ENCODE results near the gene MOB3B.

Gene MOB3B

GRCh38 chr9:27384262-27385014 lies 145.2 kb downstream of the MOB3B start:
- TF ChIP-seq FOXP2 (optimal IDR thresholded peaks at IDR 0.05; ENCODE audit: borderline replicate concordance, extremely low read depth, extremely low read length, insufficient read depth) (no peak), REST (IDR thresholded peaks at IDR 0.05; ENCODE audit: insufficient read depth in 1 of 2, low read depth in 2 of 2, low read length in 2 of 2) (no peak), SIN3A (IDR thresholded peaks at IDR 0.05; ENCODE audit: borderline replicate concordance, insufficient read depth, low read length) (no peak), POLR2AphosphoS5 (IDR thresholded peaks at IDR 0.05; ENCODE audit: low read depth, low read length) (no peak), TAF1 (IDR thresholded peaks at IDR 0.05; ENCODE audit: borderline replicate concordance, insufficient read depth, low read length) (no peak)

GRCh38 chr9:27383524-27383923 lies 146.1 kb downstream of the MOB3B start:
- no peak for TF ChIP-seq TAF1 (IDR thresholded peaks at IDR 0.05; ENCODE audit: borderline replicate concordance, insufficient read depth, low read length)
- TF ChIP-seq FOXP2 (optimal IDR thresholded peaks at IDR 0.05; ENCODE audit: borderline replicate concordance, extremely low read depth, extremely low read length, insufficient read depth) = no peak
- TF ChIP-seq POLR2AphosphoS5 (IDR thresholded peaks at IDR 0.05; ENCODE audit: low read depth, low read length) = no peak

DNA sequence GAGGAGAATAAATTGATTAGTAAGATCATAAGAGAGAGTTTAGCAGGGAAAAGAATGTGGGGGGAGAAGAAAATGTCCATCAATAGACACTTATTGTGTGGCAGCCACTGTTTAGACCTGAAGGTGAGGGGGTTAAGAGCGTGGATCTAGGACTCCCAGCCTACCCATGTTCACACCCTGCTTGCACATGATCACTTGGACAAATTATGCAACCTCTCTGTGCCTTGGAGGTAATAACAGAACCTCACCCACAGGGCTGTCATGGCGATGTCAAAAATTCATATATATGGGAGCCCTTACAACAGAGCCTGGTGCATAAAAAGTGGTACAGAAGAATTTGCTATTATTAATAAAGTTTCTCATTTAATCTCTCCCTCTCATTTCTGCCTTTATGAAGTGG lies 146.6 kb downstream of the MOB3B start:
- no peak for TF ChIP-seq TAF1 (IDR thresholded peaks at IDR 0.05; ENCODE audit: borderline replicate concordance, insufficient read depth, low read length)
- TF ChIP-seq POLR2AphosphoS5 (IDR thresholded peaks at IDR 0.05; ENCODE audit: low read depth, low read length) = no peak
- no peak for TF ChIP-seq SIN3A (IDR thresholded peaks at IDR 0.05; ENCODE audit: borderline replicate concordance, insufficient read depth, low read length)
- TF ChIP-seq REST (IDR thresholded peaks at IDR 0.05; ENCODE audit: insufficient read depth in 1 of 2, low read depth in 2 of 2, low read length in 2 of 2) = no peak
- no peak for TF ChIP-seq FOXP2 (optimal IDR thresholded peaks at IDR 0.05; ENCODE audit: borderline replicate concordance, extremely low read depth, extremely low read length, insufficient read depth)

DNA sequence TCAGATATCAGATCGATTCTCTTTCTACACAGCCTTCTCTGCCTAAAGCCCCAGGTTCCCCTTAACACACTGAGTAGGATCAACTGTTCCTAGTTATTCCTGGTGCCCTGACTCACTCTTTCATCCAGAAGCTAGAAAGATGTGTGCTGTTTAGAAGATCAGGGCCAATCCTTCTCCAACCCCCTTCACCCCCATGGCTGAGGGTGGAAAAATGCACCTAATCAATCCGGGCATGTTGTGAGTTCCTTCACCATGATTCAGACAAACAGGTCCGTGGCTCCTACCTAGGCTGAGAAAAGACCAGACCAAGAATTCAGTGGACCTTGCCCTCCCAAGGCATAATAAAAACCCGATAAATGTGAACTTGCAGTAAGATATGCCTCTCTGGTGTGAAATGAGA lies 147.3 kb downstream of the MOB3B start:
- TF ChIP-seq TAF1 (IDR thresholded peaks at IDR 0.05; ENCODE audit: borderline replicate concordance, insufficient read depth, low read length) (no peak), POLR2AphosphoS5 (IDR thresholded peaks at IDR 0.05; ENCODE audit: low read depth, low read length) (no peak), FOXP2 (optimal IDR thresholded peaks at IDR 0.05; ENCODE audit: borderline replicate concordance, extremely low read depth, extremely low read length, insufficient read depth) (no peak), SIN3A (IDR thresholded peaks at IDR 0.05; ENCODE audit: borderline replicate concordance, insufficient read depth, low read length) (no peak), REST (IDR thresholded peaks at IDR 0.05; ENCODE audit: insufficient read depth in 1 of 2, low read depth in 2 of 2, low read length in 2 of 2) (no peak)

- TF ChIP-seq REST (IDR thresholded peaks at IDR 0.05; ENCODE audit: insufficient read depth in 1 of 2, low read depth in 2 of 2, low read length in 2 of 2) (no peak), TAF1 (IDR thresholded peaks at IDR 0.05; ENCODE audit: borderline replicate concordance, insufficient read depth, low read length) (no peak), POLR2AphosphoS5 (IDR thresholded peaks at IDR 0.05; ENCODE audit: low read depth, low read length) (no peak), SIN3A (IDR thresholded peaks at IDR 0.05; ENCODE audit: borderline replicate concordance, insufficient read depth, low read length) (no peak)
These were observed 150.0 kb downstream of the MOB3B start for GRCh38 chr9:27379311-27380251.

Data from PFSK-1 (cell line).